DMS53 (cell line): ENCODE results near the gene MON1A.
"Not testable (repeated sequence)": the region's sequence is repeated elsewhere in the genome, so short reads cannot be mapped to it uniquely, and the experiment has no call there.

ENCODE experiments used
- DNase-seq: peaks from one replicate; lab custom pipeline; 2025; lab: John Stamatoyannopoulos, UW

Gene MON1A

GRCh38 chr3:49929291-49930167 is at the start of gene MON1A:
Gene MON1A (minus strand): TSS chr3:49929811. CDS start chr3:49913346, 16,465 bp downstream.
- peak; percentile 90 for DNase-seq

GRCh38 chr3:49976942-49977341 is 47.3 kb upstream of the MON1A start:
- DNase-seq: no peak

GRCh38 chr3:49972656-49973055 is 43.0 kb upstream of the MON1A start:
- no peak for DNase-seq

- no peak for DNase-seq
Observed at GRCh38 chr3:49968346-49968745, 38.7 kb upstream of the MON1A start.

- DNase-seq: no peak
Observed at GRCh38 chr3:49967291-49967690, 37.7 kb upstream of the MON1A start.

- DNase-seq: no peak
Observed at GRCh38 chr3:49966233-49966942, 36.8 kb upstream of the MON1A start.

GRCh38 chr3:49955636-49956035 is 26.0 kb upstream of the MON1A start:
- DNase-seq: no peak

- DNase-seq: no peak
Observed at GRCh38 chr3:49952924-49953323, 23.3 kb upstream of the MON1A start.

GRCh38 chr3:49942651-49943050 is 13.0 kb upstream of the MON1A start:
- no peak for DNase-seq

- DNase-seq: peak; percentile 10
Observed at GRCh38 chr3:49940667-49941249, 11.1 kb upstream of the MON1A start.

GRCh38 chr3:49939858-49940666 is 10.5 kb upstream of the MON1A start, which contains the start of gene RBM6:
Gene RBM6 (plus strand): TSS chr3:49940150. CDS start chr3:49962642, 22,492 bp downstream.
- peak; percentile 95 for DNase-seq

- DNase-seq: no peak
Observed at GRCh38 chr3:49937090-49937489, 7.5 kb upstream of the MON1A start.

GRCh38 chr3:49932281-49932680 is 2.7 kb upstream of the MON1A start:
- DNase-seq: not testable (repeated sequence)

GRCh38 chr3:49930922-49931321 is 1.3 kb upstream of the MON1A start:
- DNase-seq: peak; percentile 72

- no peak for DNase-seq
Observed at GRCh38 chr3:49930168-49930690, 618 bp upstream of the MON1A start.

GRCh38 chr3:49928481-49929017 is 1.1 kb downstream of the MON1A start:
- no peak for DNase-seq

GRCh38 chr3:49927798-49928197 is 1.8 kb downstream of the MON1A start:
- no peak for DNase-seq

- DNase-seq: no peak
Observed at GRCh38 chr3:49926117-49926728, 3.4 kb downstream of the MON1A start.

GRCh38 chr3:49925485-49925884 is 4.1 kb downstream of the MON1A start:
- no peak for DNase-seq

- no peak for DNase-seq
Observed at GRCh38 chr3:49924683-49925082, 4.9 kb downstream of the MON1A start.
